Fibroblast of the conjunctiva (primary cell): ENCODE data around the gene EIF5A.

Experiments
- DNase-seq: peaks from one replicate; pipeline ENCODE4 v3.0.0-alpha.2; 2010; ENCODE audit warnings: low read depth

The EIF5A gene

DNA sequence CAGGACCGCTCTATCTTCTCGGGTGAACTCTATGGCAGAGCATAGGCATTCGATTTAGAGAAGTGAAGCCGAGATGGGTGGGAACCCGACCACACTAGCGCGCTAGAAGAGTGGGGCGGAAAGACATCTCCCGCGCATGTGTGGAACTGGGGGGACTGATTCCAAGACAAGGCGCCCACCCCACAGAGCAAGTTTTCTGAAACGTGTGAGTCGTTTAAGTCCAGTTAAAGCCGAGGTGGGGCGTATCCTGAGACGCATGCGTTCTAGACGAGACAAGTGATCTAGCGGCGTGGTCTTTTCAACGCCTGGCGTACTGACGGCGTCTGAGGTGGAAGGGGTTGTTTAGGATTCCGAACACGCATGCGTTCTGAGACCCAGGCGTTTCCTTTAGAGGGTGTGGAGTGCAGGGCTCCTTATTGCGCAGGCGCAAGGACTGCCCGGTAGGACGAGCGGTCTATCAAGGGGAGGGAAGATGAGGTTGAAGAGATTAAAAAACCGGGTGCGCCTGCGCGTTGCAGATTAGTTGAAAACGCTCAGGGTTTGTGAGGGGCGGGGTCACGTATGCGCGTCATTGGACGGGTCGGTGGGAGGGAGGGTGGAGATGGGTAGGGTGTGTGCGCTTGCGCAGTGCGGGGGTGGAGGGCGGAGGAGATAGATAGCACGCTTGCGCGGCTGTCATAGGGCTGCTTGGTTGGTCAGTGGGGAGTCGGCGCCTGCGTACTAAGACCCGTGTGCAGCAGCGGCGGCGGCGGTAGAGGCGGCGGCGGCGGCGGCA, at the start of gene EIF5A:
EIF5A (plus strand) TSS at position 718 of the 775 bp plus-strand sequence. CDS start 2,008 bp downstream, outside the sequence.
- peak; percentile 100 for DNase-seq

DNA sequence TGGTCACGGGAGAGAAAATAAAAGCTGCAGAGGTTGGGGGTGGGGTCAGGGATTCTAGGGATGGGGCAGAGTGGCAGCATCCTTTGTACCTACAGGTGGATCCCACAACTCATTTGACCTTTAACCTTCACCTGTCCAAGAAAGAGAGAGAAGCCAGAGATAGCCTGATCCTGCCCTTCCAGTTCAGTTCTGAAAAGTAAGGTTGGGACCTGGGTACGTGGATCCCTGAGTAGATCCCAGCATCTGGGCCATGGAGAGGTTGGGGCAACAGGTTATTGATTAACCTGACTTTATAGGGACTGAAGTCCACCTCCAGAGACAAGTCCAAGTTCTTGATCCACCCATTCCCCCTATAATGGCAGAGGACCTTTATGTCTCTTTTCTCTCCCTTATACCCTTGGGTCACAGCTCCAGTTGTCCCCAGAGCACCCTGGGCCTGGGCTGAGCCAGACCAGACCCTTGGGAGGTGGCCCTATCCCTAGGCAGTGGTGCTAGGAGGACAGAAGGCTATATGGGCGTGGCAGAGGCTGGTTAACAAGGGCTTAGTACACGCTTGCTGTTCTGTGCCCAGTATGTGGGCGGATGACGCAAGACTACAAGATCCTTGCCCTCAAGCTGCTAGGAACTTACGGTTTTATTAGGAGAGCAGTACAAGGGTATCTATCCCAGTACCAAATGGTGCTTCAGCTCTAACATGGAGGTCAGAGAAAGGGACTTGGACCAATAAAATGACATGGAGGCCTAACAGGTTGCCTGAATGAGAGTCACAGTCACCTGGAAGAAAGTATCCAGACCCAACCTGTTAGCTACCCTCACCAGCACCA, 48.5 kb upstream of the EIF5A start:
- DNase-seq, result peak; percentile 60

DNA sequence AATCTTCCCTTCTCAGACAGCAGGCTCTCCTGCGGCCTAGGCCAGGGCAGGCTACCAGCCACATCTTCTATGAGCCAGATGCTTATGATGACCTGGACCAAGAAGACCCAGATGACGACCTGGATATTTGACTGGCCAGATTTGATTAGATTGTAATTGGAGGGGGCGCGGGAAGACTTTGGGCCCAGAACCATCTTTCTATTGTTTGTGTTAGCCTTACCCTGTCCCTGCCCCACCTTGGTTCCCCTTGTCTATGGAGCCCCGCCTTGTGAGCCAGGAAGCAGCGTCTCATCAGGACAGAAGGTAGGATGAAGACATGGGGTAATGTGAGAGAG, 47.9 kb upstream of the EIF5A start:
- no peak for DNase-seq

DNA sequence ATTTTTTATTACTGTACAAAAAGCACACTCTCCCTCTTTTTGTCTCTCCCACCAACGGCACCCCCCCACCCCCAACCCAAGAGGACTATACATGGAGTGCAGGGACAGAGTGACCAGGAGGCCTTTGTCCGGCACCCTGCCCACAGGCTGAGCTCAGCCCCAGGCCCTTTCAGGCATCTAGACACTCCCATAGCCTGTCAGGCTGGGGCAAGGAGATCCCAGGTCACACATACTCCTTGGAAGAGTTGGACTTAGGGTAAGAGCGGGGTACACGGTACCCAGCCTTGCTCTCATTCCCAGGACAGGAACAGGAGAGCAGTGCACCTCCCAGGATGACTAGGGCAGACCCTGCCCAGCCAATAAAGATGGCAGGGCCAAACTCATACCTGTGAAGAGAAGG, 47.3 kb upstream of the EIF5A start:
- DNase-seq, result no peak

DNA sequence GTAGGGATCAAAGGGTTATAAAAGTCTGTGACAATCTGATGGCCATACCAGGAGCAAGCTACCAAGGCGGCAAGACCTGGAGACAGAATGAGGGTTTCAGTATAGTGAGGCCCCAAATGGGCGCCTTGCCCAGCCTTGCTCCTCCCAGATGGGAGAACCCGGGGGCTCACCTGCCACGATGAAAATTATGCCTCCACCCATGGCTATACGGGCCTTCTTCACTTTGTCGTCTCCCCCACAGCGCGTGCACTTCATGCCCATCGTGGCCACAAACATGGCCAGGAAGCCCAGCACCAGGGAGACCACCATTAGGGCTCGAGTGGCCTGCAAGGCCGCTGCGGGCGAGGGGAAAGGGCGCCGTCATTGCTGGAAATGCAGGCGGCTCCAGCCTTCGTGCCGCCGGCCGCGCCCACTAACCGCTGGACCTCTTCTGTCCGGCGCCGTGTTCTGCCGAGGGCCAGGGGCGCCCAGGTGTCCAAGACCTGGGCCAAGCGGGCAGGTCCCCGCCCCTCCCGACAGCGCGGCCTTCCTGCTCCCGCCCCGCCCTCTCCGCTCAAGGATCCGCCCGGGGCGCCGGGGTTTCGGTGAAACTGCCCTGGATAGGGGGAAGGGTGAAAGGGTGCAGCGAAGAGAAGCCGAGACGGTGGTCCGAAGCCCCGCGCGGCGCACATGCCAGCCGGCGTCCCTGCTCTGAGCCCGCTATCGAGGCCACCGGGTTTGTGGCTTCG, 46.6 kb upstream of the EIF5A start:
- no peak for DNase-seq

DNA sequence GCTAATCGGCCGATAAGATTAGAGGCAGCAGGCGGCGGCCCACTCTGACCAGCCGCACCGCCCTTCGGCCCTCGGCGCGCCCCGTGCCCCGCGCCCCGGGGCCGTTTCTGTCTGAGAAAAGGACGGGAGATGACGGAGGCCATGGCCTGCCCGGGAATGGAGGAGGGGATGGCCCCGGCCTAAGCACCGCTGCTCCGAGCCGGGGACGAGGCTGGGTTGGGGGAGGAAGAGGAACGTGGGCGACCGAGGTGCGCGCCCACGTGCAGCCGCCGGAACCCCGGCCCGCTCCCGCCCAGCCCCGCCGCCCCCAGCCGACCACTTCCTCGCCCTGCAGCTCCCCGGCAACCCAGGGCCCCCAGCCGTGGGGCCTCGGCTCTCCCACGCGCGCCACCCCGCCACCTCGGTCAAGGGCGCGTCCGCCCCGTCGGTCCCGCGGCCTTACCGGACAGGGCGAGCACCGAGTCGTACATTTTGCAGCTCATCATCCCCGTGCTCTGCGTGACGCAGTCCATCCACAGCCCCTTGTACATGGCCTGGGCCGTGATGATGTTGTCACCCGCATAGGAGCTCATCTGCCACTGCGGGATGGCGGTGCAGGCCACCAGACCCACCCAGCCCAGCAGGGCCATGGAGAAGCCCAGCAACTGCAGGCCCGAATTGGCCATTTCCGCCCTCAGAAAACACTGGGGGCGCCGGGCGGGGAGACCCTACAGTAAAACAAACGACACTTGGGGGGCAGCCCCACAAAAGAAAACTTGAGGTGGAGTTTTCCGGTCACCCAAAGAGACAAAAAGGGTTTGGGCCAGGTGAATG, 45.8 kb upstream of the EIF5A start:
- DNase-seq, result no peak

DNA sequence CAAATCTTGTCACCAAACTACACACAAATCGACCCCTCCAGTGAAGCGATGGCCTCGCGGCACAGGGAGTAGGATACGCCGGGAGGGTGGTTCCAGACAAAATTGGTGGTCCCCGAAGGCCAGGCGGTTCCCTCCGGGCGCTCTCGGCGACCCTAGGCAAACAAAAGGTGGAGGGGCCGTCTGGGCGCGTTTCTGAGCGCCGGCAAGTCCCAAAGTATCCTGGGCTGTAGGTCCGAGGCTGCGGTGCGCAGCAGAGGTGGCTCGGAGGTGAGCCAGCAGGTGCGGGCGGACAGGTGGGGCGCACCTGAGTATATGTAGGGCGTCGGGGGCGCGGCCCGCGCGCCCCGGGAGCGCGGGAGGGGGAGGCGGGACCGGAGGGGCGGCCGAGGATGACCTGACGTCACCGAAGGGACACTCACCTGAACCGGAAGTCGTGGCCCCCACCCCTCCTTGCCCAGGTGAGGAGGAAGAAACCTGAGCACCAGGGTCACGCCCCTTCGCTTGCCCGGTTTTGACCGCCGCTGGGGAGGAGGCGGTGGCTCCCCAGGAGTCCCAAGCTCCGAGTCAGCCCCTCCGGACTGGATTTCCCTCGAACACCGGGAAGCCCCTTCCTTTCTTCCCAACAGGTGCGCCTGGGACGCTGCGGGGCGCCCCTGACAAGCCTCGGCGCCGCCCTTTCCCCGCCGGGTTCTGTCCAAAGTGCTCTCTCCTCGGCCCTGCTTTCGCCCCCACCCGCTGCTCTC, 45.1 kb upstream of the EIF5A start, which contains the start of gene CLDN7:
CLDN7 (minus strand) TSS at position 287 of the 743 bp plus-strand sequence. CDS start 435 bp downstream, outside the sequence.
- DNase-seq, result no peak

DNA sequence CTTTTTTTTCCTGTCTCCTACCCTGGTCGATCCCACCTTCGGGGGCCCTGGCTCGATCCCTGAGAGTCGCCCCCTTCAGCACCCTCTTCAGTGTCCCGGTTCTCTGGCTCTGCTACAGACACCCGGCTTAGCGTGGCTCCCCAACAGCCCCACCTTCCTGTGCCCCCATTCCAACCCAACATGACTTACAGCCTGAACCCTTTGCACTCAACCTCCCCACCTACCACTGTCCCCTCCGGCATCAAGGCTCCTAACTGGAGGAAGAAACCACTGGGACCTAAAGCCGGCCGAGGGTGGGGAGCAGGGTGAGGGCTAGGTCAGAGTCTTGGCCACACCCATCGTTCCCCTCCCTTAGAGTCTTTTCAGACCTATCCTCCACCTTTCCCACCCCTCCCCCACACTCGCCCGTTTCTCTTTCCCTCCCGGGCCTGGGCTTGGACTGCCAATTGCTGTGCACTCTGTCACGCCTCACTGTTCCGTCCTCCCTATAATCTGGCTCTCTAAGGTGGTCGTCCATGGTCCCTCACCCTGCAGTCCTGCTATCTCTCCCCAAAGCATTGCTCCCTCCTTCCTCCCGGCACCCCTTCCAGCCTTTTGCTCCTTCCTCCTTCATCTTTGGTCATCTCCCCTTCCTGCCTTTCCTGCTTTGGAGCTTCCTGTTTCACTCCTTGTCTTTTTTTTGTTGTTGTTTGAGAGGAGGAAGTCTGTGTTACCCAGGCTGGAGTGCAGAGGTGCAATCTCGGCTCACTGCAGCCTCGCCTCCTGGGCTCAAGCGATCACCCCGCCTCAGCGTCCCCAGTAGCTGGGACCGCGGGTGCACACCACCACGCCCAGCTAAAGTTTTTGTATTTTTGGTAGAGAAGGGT, 44.3 kb upstream of the EIF5A start:
- DNase-seq, result no peak

DNA sequence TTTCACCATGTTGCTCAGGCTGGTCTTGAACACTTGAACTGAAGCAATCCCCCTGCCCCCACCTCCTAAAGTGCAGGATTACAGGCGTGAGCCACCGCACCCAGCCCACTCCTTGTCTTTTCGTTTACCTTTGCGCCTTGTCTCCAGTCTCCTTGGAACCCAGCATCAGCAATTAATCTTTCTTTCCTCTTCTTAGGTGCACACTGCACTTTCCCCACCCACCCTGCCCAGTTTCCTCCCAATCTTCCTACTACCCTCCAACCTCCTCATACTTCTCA, 43.7 kb upstream of the EIF5A start:
- DNase-seq, result no peak

DNA sequence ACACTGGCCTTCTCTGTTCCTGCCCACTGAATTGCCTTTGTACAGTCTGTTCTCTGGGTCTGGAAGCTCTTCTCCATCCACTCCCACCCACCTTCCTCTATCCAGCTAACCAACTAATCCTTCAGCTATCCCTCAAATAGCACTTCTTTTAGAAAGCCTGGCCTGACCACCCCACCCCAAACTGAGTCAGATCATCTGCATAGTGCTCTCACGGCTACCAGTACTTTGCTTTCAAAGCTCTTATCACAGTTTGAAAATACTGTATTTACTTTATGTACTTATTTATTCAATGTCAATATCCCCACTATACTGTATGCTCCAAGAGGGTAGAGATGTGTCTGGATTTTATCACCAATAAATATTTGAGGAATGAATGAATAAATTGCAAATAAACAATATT, 40.6 kb upstream of the EIF5A start:
- no peak for DNase-seq

DNA sequence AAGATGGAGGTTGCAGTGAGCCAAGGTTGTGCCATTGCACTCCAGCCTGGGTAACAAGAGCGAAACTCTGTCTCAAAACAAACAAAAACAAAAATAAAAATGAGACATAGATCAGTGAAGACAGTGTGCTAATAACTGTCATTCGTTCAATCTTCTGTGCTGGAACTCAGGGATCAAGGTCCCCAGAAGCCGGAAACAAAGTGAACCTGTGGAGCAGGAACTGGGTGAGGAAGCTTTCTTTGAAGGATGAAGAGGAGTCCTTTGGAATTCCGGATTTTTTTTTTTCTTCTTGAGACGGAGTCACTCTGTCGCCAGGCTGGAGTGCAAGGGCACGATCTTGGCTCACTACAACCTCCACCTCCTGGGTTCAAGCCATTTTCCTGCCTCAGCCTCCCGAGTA, 28.0 kb upstream of the EIF5A start:
- DNase-seq, result no peak

DNA sequence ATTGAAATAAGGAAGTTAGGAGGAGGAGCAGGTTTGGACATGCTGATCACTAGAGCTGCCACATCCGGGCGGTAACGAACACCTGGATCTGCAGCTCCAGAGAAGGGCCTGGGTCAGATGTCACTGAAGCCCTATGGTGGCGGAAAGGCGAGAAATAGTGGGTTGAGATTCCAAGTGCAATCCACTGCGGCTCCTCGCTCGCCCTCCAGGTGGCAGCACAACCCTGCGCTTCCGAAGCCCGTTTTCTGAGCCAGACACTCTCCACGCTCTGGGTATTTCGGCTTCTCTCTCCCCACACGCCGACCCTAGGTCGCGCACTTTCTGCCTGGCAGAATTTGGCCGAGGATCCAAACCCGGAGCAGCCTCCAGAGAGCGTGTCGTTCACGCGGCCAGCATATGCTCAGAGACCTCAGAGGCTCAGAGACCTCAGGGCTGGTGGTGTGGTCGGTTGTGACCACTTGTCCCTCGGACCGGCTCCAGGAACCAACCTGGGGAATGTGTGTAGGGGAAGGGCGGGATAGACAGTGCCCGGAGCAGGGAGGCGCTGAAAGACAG, 26.8 kb upstream of the EIF5A start:
- DNase-seq, result peak; percentile 57

DNA sequence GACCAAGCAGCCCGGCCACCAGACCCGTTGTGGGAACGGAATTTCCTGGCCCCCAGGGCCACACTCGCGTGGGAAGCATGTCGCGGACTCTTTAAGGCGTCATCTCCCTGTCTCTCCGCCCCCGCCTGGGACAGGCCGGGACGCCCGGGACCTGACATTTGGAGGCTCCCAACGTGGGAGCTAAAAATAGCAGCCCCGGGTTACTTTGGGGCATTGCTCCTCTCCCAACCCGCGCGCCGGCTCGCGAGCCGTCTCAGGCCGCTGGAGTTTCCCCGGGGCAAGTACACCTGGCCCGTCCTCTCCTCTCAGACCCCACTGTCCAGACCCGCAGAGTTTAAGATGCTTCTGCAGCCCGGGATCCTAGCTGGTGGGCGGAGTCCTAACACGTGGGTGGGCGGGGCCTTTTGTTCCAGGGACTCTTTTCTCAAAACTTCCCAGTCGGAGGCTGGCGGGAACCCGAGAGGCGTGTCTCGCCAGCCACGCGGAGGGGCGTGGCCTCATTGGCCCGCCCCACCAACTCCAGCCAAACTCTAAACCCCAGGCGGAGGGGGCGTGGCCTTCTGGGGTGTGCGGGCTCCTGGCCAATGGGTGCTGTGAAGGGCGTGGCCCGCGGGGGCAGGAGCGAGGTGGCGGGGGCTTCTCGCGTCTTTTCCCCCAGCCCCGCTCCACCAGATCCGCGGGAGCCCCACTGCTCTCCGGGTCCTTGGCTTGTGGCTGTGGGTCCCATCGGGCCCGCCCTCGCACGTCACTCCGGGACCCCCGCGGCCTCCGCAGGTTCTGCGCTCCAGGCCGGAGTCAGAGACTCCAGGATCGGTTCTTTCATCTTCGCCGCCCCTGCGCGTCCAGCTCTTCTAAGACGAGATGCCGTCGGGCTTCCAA, 26.1 kb upstream of the EIF5A start, which contains the start of gene SLC2A4:
SLC2A4 (plus strand) TSS at position 645 of the 879 bp plus-strand sequence; CDS start at position 862, 217 bp downstream.
- peak; percentile 88 for DNase-seq

DNA sequence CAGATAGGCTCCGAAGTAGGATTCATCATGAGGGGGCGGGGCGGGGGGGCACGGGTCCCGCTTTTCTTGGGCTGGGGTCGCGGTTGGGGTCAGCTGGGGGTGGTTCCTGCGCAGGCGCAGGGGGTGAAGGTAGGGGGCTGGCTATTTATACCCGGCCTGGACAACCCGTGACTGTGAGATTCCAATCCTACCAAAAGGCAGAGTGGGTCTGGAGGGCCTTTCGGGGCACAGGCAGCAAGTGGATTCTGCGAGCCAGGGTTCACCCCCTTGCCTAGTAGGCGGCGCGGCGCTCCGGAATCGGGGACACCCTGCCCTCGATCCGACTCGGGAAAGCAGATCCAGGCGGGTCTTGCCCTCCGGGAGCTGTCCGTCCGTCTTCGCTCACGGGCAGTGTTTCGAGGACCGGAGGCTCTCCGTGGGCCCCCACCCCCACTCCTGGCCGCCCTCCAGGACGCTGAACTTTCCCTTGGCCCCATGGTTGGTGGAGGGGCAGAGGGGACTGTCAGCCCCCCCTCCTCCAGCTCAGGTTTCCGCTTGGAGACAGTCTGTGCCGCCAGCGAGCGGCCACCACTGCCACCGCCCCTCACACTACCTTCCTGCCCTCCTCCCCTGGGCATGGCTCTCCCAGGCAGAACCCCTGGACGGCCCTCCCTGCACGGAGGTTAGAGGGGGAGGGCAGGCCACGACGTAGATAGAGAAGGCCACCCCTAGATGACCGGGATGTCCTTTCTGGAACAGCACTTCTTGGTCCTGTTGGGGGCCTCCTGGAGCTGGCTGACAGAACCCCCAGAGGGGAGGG, 25.3 kb upstream of the EIF5A start:
- no peak for DNase-seq

DNA sequence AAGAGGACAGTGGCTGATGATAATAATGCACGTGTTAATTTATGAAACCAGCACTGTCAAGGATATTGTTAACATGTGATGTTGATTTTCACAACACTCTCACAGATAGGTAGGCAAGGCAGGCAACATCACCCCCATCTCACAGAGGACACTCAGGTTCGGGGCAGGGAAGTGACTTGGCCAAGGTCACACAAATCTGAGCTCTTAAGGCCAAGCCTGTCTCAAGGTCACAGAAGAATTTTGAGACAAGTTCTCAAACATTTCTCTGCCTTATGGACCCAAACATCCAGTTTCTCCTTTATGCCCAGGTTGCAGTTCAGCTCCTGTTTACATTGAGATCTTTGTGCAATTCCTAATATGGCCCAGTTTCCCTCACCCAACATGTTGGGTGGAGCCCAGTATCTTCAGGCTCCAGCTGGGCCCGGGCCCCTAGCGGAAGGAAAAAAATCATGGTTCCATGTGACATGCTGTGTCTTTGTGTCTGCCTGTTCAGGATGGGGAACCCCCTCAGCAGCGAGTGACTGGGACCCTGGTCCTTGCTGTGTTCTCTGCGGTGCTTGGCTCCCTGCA, 24.6 kb upstream of the EIF5A start:
- no peak for DNase-seq

DNA sequence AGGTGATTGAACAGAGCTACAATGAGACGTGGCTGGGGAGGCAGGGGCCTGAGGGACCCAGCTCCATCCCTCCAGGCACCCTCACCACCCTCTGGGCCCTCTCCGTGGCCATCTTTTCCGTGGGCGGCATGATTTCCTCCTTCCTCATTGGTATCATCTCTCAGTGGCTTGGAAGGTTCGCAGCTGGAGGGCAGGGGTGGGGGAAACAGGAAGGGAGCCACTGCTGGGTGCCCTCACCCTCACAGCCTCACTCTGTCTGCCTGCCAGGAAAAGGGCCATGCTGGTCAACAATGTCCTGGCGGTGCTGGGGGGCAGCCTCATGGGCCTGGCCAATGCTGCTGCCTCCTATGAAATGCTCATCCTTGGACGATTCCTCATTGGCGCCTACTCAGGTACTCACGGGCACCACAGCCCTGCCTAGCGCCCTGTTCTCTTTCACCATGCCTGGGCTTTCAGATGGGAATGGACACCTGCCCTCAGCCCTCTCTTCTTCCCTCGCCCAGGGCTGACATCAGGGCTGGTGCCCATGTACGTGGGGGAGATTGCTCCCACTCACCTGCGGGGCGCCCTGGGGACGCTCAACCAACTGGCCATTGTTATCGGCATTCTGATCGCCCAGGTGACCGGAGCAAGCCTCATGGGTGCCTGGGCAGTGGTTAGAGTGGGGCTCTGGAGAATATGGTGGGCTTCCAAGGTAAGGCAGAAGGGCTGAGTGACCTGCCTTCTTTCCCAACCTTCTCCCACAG, 23.8 kb upstream of the EIF5A start:
- no peak for DNase-seq

DNA sequence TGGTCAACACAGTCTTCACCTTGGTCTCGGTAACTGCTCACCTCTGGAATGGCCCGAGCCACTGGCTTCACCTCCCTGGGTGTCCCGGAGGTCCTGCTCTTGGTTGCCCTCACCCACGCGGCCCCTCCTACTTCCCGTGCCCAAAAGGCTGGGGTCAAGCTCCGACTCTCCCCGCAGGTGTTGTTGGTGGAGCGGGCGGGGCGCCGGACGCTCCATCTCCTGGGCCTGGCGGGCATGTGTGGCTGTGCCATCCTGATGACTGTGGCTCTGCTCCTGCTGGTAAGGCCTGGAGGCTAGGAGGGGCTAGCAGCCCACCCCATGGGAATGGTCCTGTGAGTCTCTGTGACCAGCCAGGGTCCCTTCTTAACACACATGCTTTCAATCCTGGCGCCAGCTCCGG, 22.5 kb upstream of the EIF5A start:
- no peak for DNase-seq
